Coronary artery (tissue), 2 donors: ENCODE results near the gene ADAMTS9.

Source experiments
- DNase-seq: peaks from one replicate; pipeline ENCODE4 v3.0.0-alpha.2; 2017; ENCODE audit warnings: low spot score
- H3K27ac ChIP-seq, 2 donors: fragments of 200-600 bp; sonication (generic); one replicate each; pipeline ENCODE4 v1.5.1; 2016 to 2019
- H3K4me3 ChIP-seq: fragments of 200-600 bp; sonication (generic); 2 replicates; pipeline ENCODE4 v1.5.1; 2016; ENCODE audit warnings: mild to moderate bottlenecking, moderate library complexity
- TF ChIP-seq, protein P1 (sequence below): fragments of 200-600 bp; sonication (generic); IDR thresholded peaks from one replicate; pipeline ENCODE4 v1.5.1; 2019; ENCODE audit warnings: antibody characterized with exemption

The ADAMTS9 gene

DNA sequence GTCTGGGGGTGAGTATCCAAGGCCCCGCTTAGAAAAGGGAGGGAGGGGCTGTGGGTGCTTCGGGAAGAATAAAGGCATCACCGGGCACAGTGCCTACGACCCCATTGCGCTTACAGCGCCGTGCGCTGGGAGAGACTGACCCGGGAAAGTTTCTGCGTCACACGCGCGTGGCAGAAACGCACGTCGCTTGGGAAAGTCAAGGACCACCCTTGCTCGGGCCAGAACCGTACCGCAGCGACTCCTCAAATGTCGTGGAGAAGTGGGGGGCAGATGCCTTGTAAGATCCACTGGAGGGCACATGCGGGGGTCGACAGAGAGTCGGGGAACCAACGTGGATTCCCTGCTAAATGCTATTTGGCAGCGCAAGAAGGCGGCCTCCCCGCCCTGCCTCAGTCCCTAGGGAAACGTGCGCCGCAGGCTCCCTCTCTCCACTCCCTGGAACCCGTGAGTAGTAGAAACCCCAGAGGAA, 2.4 kb downstream of the ADAMTS9 start:
- DNase-seq = no peak
- Histone ChIP-seq H3K27ac (peak overlapping the region; percentile 94 to 96), H3K4me3 (peak overlapping the region; percentile 77)
- TF ChIP-seq, protein P1, sequence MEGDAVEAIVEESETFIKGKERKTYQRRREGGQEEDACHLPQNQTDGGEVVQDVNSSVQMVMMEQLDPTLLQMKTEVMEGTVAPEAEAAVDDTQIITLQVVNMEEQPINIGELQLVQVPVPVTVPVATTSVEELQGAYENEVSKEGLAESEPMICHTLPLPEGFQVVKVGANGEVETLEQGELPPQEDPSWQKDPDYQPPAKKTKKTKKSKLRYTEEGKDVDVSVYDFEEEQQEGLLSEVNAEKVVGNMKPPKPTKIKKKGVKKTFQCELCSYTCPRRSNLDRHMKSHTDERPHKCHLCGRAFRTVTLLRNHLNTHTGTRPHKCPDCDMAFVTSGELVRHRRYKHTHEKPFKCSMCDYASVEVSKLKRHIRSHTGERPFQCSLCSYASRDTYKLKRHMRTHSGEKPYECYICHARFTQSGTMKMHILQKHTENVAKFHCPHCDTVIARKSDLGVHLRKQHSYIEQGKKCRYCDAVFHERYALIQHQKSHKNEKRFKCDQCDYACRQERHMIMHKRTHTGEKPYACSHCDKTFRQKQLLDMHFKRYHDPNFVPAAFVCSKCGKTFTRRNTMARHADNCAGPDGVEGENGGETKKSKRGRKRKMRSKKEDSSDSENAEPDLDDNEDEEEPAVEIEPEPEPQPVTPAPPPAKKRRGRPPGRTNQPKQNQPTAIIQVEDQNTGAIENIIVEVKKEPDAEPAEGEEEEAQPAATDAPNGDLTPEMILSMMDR = no peak

DNA sequence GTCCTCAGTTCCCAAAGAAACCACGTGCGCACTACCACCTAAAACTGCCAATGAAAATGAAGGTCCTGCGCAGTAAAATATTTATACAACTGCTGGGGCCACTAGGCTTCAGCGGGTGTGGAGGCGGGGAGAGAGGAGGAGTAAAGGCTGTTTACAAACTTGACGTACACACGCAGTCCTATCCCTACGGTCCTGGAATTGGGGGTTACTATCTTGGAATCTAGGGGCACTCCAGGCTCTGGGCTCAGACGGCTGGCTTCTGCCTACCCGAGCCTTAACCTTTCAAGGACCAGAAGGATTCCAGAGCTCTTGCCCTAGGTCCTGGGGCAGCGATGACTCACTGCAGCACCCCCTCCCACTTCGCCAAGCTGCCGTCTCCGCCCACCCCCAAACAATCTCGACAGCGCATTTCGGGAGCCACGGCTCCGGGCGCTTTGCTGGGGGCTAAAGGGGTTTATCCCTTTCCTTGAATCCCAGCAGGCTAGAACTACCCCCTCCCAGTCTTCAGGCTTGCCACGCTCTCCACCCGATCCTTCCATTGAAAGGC, 3.0 kb downstream of the ADAMTS9 start:
- Histone ChIP-seq H3K4me3 (peak overlapping the region; percentile 77), H3K27ac (peak overlapping the region; percentile 94 to 96)
- DNase-seq = peak; percentile 88
- TF ChIP-seq, protein P1 = no peak

DNA sequence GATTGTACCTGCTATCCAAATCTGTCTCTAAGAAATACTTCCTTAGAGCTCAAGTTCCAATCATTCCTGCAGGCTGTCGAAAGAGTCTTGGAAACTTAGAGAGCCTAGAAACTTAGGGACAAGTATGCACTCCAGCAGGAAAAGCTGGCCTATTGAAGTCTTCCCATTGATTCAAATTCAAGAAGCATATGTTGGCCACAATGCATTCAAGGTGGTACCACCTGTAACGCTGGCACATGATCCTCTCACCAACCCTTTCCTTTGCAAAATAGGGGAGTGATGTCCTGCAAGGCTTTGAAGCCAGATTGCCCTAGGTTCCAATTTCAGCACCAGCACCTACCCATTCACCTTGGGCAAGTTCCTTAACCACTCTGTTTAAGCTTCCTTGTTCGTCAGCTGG, 6.0 kb downstream of the ADAMTS9 start:
- Histone ChIP-seq H3K27ac (no peak overlapping the region), H3K4me3 (no peak overlapping the region)
- DNase-seq = no peak
- TF ChIP-seq, protein P1 = no peak

DNA sequence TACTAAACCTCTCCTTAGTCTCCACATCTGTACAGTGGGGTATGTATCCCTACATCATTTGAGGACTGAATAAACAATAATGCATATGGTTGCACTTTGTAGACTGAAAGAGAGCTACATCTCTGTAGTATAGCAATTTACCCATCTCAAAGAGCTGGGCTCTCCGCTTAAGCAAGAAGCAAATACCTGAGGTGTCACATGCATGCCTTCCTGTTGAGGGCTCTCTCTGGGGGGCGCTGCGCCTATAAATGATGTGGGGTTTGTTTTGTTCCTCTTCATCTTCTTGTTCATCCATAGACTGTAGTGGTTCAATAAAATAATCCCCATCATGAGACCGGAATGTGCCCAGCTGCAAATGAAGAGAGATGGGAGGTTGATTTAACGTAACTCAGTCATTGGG, 6.8 kb downstream of the ADAMTS9 start:
- no peak for DNase-seq
- Histone ChIP-seq H3K4me3 (no peak overlapping the region), H3K27ac (no peak overlapping the region)
- TF ChIP-seq, protein P1 = no peak

DNA sequence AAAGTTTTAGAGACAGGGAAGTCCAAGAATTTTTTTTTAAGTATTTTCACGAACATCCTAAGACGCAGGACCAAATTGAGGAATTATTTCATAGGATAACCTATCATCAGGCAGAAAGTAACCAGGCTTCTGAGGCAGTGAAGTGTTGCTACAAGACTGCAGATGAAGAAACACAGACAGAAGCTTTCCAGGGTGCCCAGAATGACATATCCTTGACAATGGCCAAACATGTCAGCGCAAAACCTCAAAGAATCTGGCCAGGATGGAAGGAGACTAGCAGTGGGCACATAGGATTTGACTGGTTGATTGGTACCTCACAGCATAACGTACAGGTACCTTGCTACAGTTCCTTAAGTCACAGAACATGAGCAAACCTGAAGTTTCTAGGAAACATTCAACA, 7.5 kb downstream of the ADAMTS9 start:
- TF ChIP-seq, protein P1 = no peak
- no peak overlapping the region for H3K27ac ChIP-seq
- DNase-seq = no peak
- no peak overlapping the region for H3K4me3 ChIP-seq

DNA sequence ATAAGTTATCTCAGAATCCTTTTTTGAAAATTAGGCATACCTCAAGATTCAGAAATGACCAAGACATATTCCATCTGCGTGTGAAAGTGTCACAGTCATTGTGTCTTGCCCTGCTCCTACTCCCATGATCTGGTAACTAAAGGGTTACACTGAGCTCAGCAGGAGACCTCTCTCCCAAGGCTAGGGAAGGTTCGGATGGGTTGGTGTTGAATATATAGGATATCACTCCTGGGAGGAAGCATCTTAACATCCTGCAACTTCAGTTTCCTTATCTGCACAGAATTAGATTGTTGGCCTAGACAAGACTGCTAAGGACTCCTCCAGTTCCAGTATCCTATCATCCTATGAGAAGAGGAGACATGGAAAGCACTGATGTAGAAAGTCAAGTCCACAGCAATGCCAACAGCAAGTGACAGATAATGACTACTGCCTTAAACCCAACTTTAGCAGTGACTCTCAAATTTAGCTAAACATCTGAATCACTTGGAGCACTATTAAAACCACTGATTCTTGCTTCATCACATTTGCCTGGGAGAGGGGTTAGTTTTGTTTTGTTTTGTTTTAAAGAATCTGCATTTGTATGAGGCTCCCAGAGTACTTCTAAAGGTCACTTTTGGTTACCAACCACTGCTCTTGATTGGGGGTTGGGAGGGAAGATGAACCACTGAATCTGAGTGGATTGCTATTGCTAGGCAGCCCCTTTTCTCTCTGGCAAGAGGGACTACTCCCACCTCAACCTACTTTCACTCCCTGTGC, 9.7 kb downstream of the ADAMTS9 start:
- no peak for DNase-seq
- H3K4me3 ChIP-seq = peak overlapping the region; percentile 22
- TF ChIP-seq, protein P1 = no peak
- H3K27ac ChIP-seq = peak overlapping the region in 1 of 2 donors; percentile 12

DNA sequence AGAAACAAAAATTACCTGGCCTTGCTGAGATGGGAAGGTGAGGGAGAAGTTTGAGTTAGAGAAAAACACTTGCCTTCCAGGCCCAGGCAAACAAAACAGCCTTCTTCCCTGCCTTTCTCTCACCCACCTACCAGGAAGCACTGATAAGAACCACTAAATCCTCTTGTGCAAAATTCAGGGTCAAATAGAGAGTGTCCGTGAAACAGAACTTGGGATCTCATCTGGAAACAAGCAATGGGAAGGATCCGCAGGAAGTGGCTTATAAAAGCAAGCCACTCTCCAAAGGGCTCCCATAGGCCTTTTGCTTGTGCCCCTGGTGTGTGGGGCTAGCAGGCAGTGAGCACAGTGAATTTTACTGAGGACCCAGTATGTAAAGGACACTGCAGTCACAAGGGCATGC, 11.0 kb downstream of the ADAMTS9 start:
- DNase-seq = no peak
- TF ChIP-seq, protein P1 = no peak
- Histone ChIP-seq H3K4me3 (peak overlapping the region; percentile 14), H3K27ac (no peak overlapping the region)
